PC-3 (cell line): Measurements from ENCODE around the gene CYREN. TPM values are rescaled to one million over a fixed set of nuclear protein-coding genes. Genes with fewer than 3 reads are reported as not detected.
A peak's percentile ranks its signal among the peaks of the same experiment; 100 is the strongest.

Experiments used
- ATAC-seq: fragments of 200-7000 bp; cut with Tn5 transposase; 2 replicates; pipeline ENCODE4 v1.9.1; 2020; ENCODE audit warnings: mild to moderate bottlenecking, moderate library complexity
- BruUV-seq: library from RNA; stranded (reverse); fragments of 400-500 nt; replicated peaks from 2 replicates; lab custom pipeline; 2021; lab: Mats Ljungman, UMichigan
- CTCF ChIA-PET: fragments of 300-600 bp; sonication (Branson Sonifier 250); formaldehyde crosslinking; loops from one replicate; lab custom pipeline; 2022; ENCODE audit warnings: antibody characterized with exemption; lab: Charles Lee
- POLR2A ChIA-PET: fragments of 300-600 bp; sonication (Branson Sonifier 250); formaldehyde crosslinking; loops from one replicate; lab custom pipeline; 2022; ENCODE audit warnings: antibody characterized with exemption; ENCODE audit not compliant: unreplicated experiment; lab: Charles Lee
- DNase-seq: peaks from one replicate; pipeline ENCODE4 v3.0.0-alpha.2; 2015
- H2AFZ ChIP-seq: fragments of 300-600 bp; sonication (generic); 2 replicates; pipeline ENCODE4 v1.6.0; 2016; ENCODE audit warnings: antibody characterized with exemption, low read length
- H3F3A ChIP-seq: fragments of 300-600 bp; sonication (generic); one replicate; pipeline ENCODE4 v1.6.0; 2017; ENCODE audit warnings: antibody characterized with exemption, low read length, control low read depth, mild to moderate bottlenecking; ENCODE audit not compliant: unreplicated experiment
- H3K27ac ChIP-seq: fragments of 300-600 bp; sonication (generic); 2 replicates; pipeline ENCODE4 v1.5.1; 2016; ENCODE audit warnings: mild to moderate bottlenecking, low read length
- H3K27me3 ChIP-seq: fragments of 300-600 bp; sonication (generic); 2 replicates; pipeline ENCODE4 v1.6.1; 2016; ENCODE audit warnings: low read length, mixed read lengths
- H3K36me3 ChIP-seq: fragments of 300-600 bp; sonication (generic); 2 replicates; pipeline ENCODE4 v1.6.1; 2016; ENCODE audit warnings: low read depth, mixed run types, low read length, mixed read lengths
- H3K4me1 ChIP-seq: fragments of 300-600 bp; sonication (generic); 2 replicates; pipeline ENCODE4 v1.5.1; 2016; ENCODE audit warnings: low read length; ENCODE audit not compliant: insufficient read depth
- H3K4me2 ChIP-seq: fragments of 300-600 bp; sonication (generic); 2 replicates; pipeline ENCODE4 v1.6.0; 2016; ENCODE audit warnings: low read length
- H3K4me3 ChIP-seq: fragments of 300-600 bp; sonication (generic); 2 replicates; pipeline ENCODE4 v1.5.1; 2016; ENCODE audit warnings: mild to moderate bottlenecking, low read length, mixed read lengths
- H3K79me2 ChIP-seq: fragments of 300-600 bp; sonication (generic); 2 replicates; pipeline ENCODE4 v1.6.1; 2017; ENCODE audit warnings: low read length, mixed read lengths
- H3K9ac ChIP-seq: fragments of 300-600 bp; sonication (generic); 2 replicates; pipeline ENCODE4 v1.6.0; 2016; ENCODE audit warnings: mild to moderate bottlenecking, low read length
- H3K9me2 ChIP-seq: fragments of 300-600 bp; sonication (generic); replicated peaks from 2 replicates; pipeline ENCODE4 v1.6.1; 2016; ENCODE audit warnings: mixed run types, low read length, mixed read lengths
- H3K9me3 ChIP-seq: fragments of 300-600 bp; sonication (generic); 2 replicates; pipeline ENCODE4 v1.6.1; 2016; ENCODE audit warnings: low read length, mixed read lengths
- H4K20me1 ChIP-seq: fragments of 300-600 bp; sonication (generic); 2 replicates; pipeline ENCODE4 v1.6.1; 2016; ENCODE audit warnings: low read length, mixed read lengths
- EZH2 ChIP-seq: fragments of 300-600 bp; sonication (generic); IDR thresholded peaks from one replicate; pipeline ENCODE4 v1.6.1; 2017; ENCODE audit warnings: antibody characterized with exemption, mild to moderate bottlenecking, low read length; ENCODE audit not compliant: unreplicated experiment
- EZH2phosphoT487 ChIP-seq: fragments of 300-600 bp; sonication (generic); IDR thresholded peaks from 2 replicates; pipeline ENCODE4 v1.6.1; 2018; ENCODE audit warnings: mild to moderate bottlenecking, antibody characterized with exemption, low read length, borderline replicate concordance
- intact Hi-C: fragments of 100-400 bp; cut with micrococcal nuclease; formaldehyde crosslinking; loops from 2 replicates; pipeline ENCODE4 v1.9.0; 2023
- total RNA-seq: library from RNA; depleted of rRNA; stranded (reverse); fragments of >200 nt; gene quantifications from 2 replicates; pipeline ENCODE4 v1.2.3, GENCODE V29; 2014
- TF ChIP-seq, protein P1 (sequence below): fragments of 300-600 bp; sonication (generic); conservative IDR thresholded peaks from 2 replicates; pipeline ENCODE4 v1.5.1; 2017; ENCODE audit warnings: antibody characterized with exemption, low read depth, mild to moderate bottlenecking, low read length

The CYREN gene
- total RNA-seq, 1 experiment from 2014 or later: 48.2 TPM

DNA sequence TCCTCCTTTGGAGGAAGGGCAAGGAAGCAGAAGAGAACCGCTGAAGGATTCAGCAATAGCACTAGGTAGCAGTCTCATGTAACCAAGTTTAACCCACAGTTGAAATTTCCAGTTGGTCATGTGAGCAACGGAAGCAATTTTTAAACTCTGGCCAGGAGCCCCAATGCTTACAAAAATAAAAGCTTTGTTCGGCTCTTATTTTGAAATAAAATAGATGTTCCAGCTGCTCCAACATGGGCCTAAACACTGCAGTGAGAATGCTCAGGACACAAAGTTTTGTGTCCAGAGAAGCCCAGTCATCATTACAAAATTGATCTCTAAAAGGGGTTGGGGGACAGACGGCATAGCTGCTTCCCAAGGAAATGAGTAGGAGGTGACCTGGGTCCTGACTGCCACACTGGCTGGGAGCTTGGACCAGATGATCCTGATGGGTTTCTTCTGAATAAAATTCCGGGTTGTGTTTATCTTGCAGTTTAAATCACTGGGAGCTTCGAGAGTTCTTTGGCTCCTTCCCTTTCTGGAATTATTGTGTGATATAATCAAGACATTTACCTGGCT lies 23.1 kb downstream of the CYREN start:
- no peak; the same call in 1 of the 2 replicates for ATAC-seq
- H3K9me3 ChIP-seq: no peaks in the 10 kb centered on the region
- peak overlapping the region; percentile 76 for H3K27ac ChIP-seq
- H3K4me1 ChIP-seq: peaks cover 22% of the 10 kb centered on the region
- H3K9ac ChIP-seq: peak overlapping the region; percentile 38
- peak overlapping the region; percentile 75 for H3K4me2 ChIP-seq
- POLR2A ChIA-PET: no interaction called here
- H3K79me2 ChIP-seq: no peaks in the 10 kb centered on the region
- no peak for DNase-seq
- H3K27me3 ChIP-seq: no peaks in the 10 kb centered on the region
- H2AFZ ChIP-seq: peak overlapping the region; percentile 68
- no peaks in the 10 kb centered on the region for H3K36me3 ChIP-seq
- peak overlapping the region; percentile 64 for H3K4me3 ChIP-seq
- no peaks in the 10 kb centered on the region for H4K20me1 ChIP-seq
- CTCF ChIA-PET: no interaction called here
- TF ChIP-seq EZH2 (no peak), EZH2phosphoT487 (no peak)
- TF ChIP-seq, protein P1, sequence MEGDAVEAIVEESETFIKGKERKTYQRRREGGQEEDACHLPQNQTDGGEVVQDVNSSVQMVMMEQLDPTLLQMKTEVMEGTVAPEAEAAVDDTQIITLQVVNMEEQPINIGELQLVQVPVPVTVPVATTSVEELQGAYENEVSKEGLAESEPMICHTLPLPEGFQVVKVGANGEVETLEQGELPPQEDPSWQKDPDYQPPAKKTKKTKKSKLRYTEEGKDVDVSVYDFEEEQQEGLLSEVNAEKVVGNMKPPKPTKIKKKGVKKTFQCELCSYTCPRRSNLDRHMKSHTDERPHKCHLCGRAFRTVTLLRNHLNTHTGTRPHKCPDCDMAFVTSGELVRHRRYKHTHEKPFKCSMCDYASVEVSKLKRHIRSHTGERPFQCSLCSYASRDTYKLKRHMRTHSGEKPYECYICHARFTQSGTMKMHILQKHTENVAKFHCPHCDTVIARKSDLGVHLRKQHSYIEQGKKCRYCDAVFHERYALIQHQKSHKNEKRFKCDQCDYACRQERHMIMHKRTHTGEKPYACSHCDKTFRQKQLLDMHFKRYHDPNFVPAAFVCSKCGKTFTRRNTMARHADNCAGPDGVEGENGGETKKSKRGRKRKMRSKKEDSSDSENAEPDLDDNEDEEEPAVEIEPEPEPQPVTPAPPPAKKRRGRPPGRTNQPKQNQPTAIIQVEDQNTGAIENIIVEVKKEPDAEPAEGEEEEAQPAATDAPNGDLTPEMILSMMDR: no peak
- H3F3A ChIP-seq: no peaks in the 10 kb centered on the region
- intact Hi-C loops: loop anchor here (1.0 kb wide), 2 partner anchors 161 to 533 kb away; partner anchors contain the start of gene AGBL3
- no peaks in the 10 kb centered on the region for H3K9me2 ChIP-seq
- TSS peak; percentile 85 for BruUV-seq

GRCh38 chr7:135143885-135144668 lies 26.4 kb downstream of the CYREN start:
- Histone ChIP-seq H3K4me2 (no peak overlapping the region), H3K27ac (no peak overlapping the region), H3K36me3 (no peaks in the 10 kb centered on the region), H3F3A (no peaks in the 10 kb centered on the region), H3K9ac (no peak overlapping the region), H3K4me3 (no peak overlapping the region), H3K9me3 (no peaks in the 10 kb centered on the region), H3K4me1 (peaks cover 20% of the 10 kb centered on the region), H3K9me2 (no peaks in the 10 kb centered on the region), H3K79me2 (no peaks in the 10 kb centered on the region), H3K27me3 (no peaks in the 10 kb centered on the region), H2AFZ (no peak overlapping the region), H4K20me1 (no peaks in the 10 kb centered on the region)
- BruUV-seq: no TSS peak
- DNase-seq (no peak), ATAC-seq (no peak)
- intact Hi-C loops: no loop called here
- CTCF ChIA-PET: no interaction called here
- no peak for TF ChIP-seq EZH2
- TF ChIP-seq, protein P1: no peak
- TF ChIP-seq EZH2phosphoT487: no peak
- POLR2A ChIA-PET: no interaction called here

GRCh38 chr7:135129579-135129978 lies 40.9 kb downstream of the CYREN start:
- H4K20me1 ChIP-seq: no peaks in the 10 kb centered on the region
- no peak overlapping the region for H3K27ac ChIP-seq
- H3K9me3 ChIP-seq: no peaks in the 10 kb centered on the region
- ChIA-PET POLR2A (no interaction called here), CTCF (no interaction called here)
- BruUV-seq: no TSS peak
- ATAC-seq (no peak), DNase-seq (peak; percentile 8)
- no peak overlapping the region for H3K9ac ChIP-seq
- TF ChIP-seq, protein P1: no peak
- no peak for TF ChIP-seq EZH2
- no peak for TF ChIP-seq EZH2phosphoT487
- no peaks in the 10 kb centered on the region for H3K79me2 ChIP-seq
- intact Hi-C loops: no loop called here
- H3K4me3 ChIP-seq: no peak overlapping the region
- peaks cover 5% of the 10 kb centered on the region for H3K27me3 ChIP-seq
- H2AFZ ChIP-seq: no peak overlapping the region
- H3K4me2 ChIP-seq: no peak overlapping the region
- no peaks in the 10 kb centered on the region for H3K4me1 ChIP-seq
- no peaks in the 10 kb centered on the region for H3K9me2 ChIP-seq
- no peaks in the 10 kb centered on the region for H3K36me3 ChIP-seq
- H3F3A ChIP-seq: no peaks in the 10 kb centered on the region
